ENCODE results near the gene PXYLP1.

- no peak for TF ChIP-seq CTCF (IDR thresholded peaks at IDR 0.05 in 4 of 5, conservative IDR thresholded peaks at IDR 0.05 in 1 of 5)
- TF ChIP-seq POLR2A (IDR thresholded peaks at IDR 0.05): no peak
Measured at GRCh38 chr3:141268306-141268705, 36.7 kb downstream of the PXYLP1 start.
